Glutamatergic neuron (in vitro differentiated cells): Measurements from ENCODE around the gene PRRG2. TPM values are rescaled to one million over a fixed set of nuclear protein-coding genes. Genes with fewer than 3 reads are reported as not detected.

Source experiments
- DNase-seq: peaks from one replicate; pipeline ENCODE4 v3.0.0; 2022
- H3K27ac Mint-ChIP-seq: one replicate; pipeline ENCODE4 v1.8.0; 2020; ENCODE audit warnings: mild to moderate bottlenecking, mixed read lengths, inconsistent platforms; ENCODE audit not compliant: unreplicated experiment
- H3K27me3 Mint-ChIP-seq: one replicate; pipeline ENCODE4 v1.8.0; 2020; ENCODE audit warnings: mild to moderate bottlenecking, moderate library complexity, mixed read lengths, inconsistent platforms; ENCODE audit not compliant: unreplicated experiment
- H3K36me3 Mint-ChIP-seq: one replicate; pipeline ENCODE4 v1.8.0; 2020; ENCODE audit warnings: mild to moderate bottlenecking, mixed read lengths, inconsistent platforms; ENCODE audit not compliant: unreplicated experiment
- H3K4me1 Mint-ChIP-seq: one replicate; pipeline ENCODE4 v1.8.0; 2020; ENCODE audit warnings: mild to moderate bottlenecking, low read depth, mixed read lengths, inconsistent platforms; ENCODE audit not compliant: unreplicated experiment
- H3K4me3 Mint-ChIP-seq: one replicate; pipeline ENCODE4 v1.8.0; 2020; ENCODE audit warnings: mild to moderate bottlenecking, mixed read lengths, inconsistent platforms; ENCODE audit not compliant: unreplicated experiment
- H3K9me3 Mint-ChIP-seq: one replicate; pipeline ENCODE4 v1.8.0; 2020; ENCODE audit warnings: mild to moderate bottlenecking, moderate library complexity, mixed read lengths, inconsistent platforms; ENCODE audit not compliant: unreplicated experiment
- total RNA-seq: library from RNA; stranded (reverse); fragmentation: NEBNext Ultra II Directional; extraction: Animal tissue kit (Norgen Biotek cat#: 25700); gene quantifications from one replicate; pipeline ENCODE4 v1.2.1, GENCODE V29; 2021; ENCODE audit not compliant: unreplicated experiment
- TF ChIP-seq, protein P1 (sequence below): fragments of 200-600 bp; sonication (generic); IDR thresholded peaks from one replicate; pipeline ENCODE4 v1.5.0; 2021; ENCODE audit not compliant: partially characterized antibody, unreplicated experiment

Gene PRRG2
- total RNA-seq, 1 donor from 2014 or later: 0.29 TPM

DNA sequence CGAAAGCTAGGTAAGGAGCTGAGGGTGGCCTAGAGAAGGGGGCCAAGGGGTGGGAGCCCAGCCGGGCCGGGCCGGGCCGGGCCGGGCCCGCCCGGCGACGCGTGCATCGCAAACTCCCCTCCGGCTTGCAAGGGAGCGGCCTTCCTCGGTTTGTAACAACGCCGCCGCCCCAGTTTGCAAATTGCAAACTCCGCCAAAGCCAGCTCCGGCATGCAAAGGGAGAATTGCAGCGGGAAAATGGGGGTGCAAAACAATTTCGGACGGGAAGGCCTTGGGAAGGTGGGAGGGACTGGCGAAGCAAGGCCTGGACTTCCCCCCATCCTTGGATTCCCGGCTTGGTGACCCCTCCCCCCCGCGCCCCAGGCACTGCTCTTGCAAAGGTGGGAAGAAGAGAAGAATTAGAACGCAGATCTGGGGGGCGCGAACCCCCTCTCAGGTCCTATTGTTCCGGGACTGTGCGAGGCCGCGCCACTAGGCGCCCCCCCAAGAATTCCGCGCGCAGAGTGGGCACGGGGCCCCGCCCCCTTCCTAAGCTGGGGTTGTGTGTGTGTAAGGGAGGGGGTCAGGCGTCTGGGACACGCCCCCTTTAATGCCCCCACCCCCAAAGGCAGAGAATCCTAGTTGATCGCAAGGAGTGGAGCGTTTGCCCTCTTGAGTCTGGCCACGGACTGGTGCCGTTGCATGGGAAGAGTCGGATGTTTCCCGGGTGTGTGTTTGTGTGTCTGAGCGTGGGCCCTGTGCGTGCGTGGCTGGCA lies 10.8 kb downstream of the PRRG2 start:
- H3K4me3 Mint-ChIP-seq: peak overlapping the region; percentile 89

DNA sequence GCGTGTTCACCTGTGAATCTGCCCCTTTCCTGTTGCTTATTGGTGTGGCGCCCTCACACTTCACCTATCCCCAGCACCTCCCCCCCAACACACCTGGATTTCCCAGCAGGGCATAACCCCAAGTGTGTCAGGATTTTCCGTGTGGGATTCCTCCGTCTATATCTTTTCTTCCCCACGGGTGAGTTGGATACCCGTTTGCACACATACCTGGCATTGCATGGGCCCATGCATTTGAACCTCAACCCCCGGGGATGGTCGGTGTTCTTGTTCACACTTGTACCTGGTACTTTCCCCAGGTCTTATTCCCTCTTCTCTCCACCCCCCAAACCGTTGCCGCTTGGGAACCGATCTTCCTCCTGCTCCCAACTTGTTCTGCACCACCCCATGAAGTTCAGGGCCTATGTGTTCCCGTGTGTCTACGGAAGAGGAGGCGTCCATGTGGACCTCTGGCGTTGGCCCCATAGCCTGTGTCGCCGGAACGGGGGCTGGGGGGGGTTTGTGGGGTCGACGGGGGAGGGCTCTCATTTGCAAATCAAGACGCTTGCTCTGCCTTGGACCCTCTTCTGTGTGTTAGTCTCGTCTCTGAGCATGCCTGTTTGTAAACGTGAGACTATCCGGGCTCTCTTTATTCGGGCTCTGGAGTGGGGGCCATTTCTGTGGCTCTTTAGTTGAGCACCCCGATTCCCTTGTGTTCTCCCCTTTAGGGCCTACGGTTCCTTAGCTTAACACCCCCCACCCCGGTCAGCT lies 11.5 kb downstream of the PRRG2 start:
- H3K9me3 Mint-ChIP-seq: peaks cover 13% of the 10 kb centered on the region
- H3K4me3 Mint-ChIP-seq: peak overlapping the region; percentile 89
- peak overlapping the region; percentile 77 for H3K27ac Mint-ChIP-seq
- TF ChIP-seq, protein P1, sequence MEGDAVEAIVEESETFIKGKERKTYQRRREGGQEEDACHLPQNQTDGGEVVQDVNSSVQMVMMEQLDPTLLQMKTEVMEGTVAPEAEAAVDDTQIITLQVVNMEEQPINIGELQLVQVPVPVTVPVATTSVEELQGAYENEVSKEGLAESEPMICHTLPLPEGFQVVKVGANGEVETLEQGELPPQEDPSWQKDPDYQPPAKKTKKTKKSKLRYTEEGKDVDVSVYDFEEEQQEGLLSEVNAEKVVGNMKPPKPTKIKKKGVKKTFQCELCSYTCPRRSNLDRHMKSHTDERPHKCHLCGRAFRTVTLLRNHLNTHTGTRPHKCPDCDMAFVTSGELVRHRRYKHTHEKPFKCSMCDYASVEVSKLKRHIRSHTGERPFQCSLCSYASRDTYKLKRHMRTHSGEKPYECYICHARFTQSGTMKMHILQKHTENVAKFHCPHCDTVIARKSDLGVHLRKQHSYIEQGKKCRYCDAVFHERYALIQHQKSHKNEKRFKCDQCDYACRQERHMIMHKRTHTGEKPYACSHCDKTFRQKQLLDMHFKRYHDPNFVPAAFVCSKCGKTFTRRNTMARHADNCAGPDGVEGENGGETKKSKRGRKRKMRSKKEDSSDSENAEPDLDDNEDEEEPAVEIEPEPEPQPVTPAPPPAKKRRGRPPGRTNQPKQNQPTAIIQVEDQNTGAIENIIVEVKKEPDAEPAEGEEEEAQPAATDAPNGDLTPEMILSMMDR: no peak
- H3K27me3 Mint-ChIP-seq: peaks cover 9% of the 10 kb centered on the region
- DNase-seq: no peak
- H3K4me1 Mint-ChIP-seq: peaks cover 10% of the 10 kb centered on the region
- H3K36me3 Mint-ChIP-seq: no peaks in the 10 kb centered on the region

More for the DNA sequence above, 10.8 kb downstream of the PRRG2 start:
- no peaks in the 10 kb centered on the region for H3K36me3 Mint-ChIP-seq
- peaks cover 9% of the 10 kb centered on the region for H3K27me3 Mint-ChIP-seq
- peaks cover 10% of the 10 kb centered on the region for H3K4me1 Mint-ChIP-seq
- TF ChIP-seq, protein P1: no peak
- H3K9me3 Mint-ChIP-seq: peaks cover 13% of the 10 kb centered on the region
- DNase-seq: peak; percentile 56
- peak overlapping the region; percentile 77 for H3K27ac Mint-ChIP-seq

- Mint-ChIP-seq H3K9me3 (peaks cover 13% of the 10 kb centered on the region), H3K4me1 (peaks cover 10% of the 10 kb centered on the region), H3K4me3 (peak overlapping the region; percentile 89), H3K27ac (peak overlapping the region; percentile 50), H3K36me3 (no peaks in the 10 kb centered on the region), H3K27me3 (peaks cover 9% of the 10 kb centered on the region)
- DNase-seq: peak; percentile 96
- TF ChIP-seq, protein P1: no peak
These were observed 12.4 kb downstream of the PRRG2 start for GRCh38 chr19:49593233-49594113.

- H3K27me3 Mint-ChIP-seq: peaks cover 9% of the 10 kb centered on the region
- no peaks in the 10 kb centered on the region for H3K36me3 Mint-ChIP-seq
- TF ChIP-seq, protein P1: no peak
- DNase-seq: no peak
- peaks cover 10% of the 10 kb centered on the region for H3K4me1 Mint-ChIP-seq
- H3K27ac Mint-ChIP-seq: peak overlapping the region; percentile 50
- peaks cover 11% of the 10 kb centered on the region for H3K9me3 Mint-ChIP-seq
- H3K4me3 Mint-ChIP-seq: peak overlapping the region; percentile 89
These were observed 13.3 kb downstream of the PRRG2 start for GRCh38 chr19:49594157-49594992.
